ENCODE data around the gene MYMX.

The MYMX gene

DNA sequence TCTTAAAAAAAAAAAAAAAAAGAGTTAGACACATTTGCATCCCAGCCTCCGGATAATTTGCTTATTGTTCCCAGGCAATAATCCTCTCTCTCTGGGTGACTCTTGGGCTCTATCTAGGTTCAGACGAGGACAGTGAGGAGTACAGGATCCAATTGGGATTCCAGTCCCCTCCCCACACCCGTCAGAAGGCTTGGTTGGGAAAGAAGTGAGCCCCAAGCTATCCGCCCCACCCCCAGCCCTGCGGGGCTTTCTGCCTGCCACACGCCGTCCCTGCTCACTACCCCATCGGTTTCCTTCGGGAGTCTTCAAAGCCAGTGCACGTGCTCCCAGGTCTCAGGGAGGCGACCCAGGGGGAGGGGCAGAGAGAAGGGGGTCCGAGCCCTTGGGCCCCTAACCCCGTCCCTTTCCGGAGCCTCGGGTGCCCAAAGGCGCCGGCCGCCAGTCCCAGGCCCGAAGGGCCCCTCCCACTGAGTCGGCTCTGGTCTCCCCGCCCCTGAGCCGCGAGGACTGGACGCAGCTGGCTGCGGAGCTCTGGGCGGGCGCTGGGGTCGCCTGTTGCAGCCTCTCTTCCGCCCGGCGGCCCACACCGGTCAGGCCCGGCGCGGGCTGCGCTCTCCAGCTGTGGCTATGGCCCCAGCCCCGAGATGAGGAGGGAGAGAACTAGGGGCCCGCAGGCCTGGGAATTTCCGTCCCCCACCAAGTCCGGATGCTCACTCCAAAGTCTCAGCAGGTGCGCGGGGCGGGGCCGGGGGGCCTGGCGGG lies 2.5 kb downstream of the MYMX start (continued):
- TF ChIP-seq, protein P1, sequence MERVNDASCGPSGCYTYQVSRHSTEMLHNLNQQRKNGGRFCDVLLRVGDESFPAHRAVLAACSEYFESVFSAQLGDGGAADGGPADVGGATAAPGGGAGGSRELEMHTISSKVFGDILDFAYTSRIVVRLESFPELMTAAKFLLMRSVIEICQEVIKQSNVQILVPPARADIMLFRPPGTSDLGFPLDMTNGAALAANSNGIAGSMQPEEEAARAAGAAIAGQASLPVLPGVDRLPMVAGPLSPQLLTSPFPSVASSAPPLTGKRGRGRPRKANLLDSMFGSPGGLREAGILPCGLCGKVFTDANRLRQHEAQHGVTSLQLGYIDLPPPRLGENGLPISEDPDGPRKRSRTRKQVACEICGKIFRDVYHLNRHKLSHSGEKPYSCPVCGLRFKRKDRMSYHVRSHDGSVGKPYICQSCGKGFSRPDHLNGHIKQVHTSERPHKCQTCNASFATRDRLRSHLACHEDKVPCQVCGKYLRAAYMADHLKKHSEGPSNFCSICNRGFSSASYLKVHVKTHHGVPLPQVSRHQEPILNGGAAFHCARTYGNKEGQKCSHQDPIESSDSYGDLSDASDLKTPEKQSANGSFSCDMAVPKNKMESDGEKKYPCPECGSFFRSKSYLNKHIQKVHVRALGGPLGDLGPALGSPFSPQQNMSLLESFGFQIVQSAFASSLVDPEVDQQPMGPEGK (tag by site-specific recombination; IDR thresholded peaks at IDR 0.05) = peak; percentile 42
- TF ChIP-seq GLIS2 (tag by site-specific recombination; IDR thresholded peaks at IDR 0.05) (peak; percentile 67), TCF7L2 (IDR thresholded peaks at IDR 0.05; ENCODE audit: borderline replicate concordance, low read depth, low read length) (peak; percentile 71; the same call in 1 of the 2 replicates), WT1 (tag by site-specific recombination; IDR thresholded peaks at IDR 0.05) (0 out of 2 replicates have a peak, but pooled peaks have one; percentile 20), ZNF16 (tag by site-specific recombination; IDR thresholded peaks at IDR 0.05; ENCODE audit: low read depth) (no peak), HOXC10 (CRISPR knock-in tag; IDR thresholded peaks at IDR 0.05) (no peak), YY2 (tag by site-specific recombination; IDR thresholded peaks at IDR 0.05) (no peak), ZIC2 (tag by site-specific recombination; IDR thresholded peaks at IDR 0.05) (0 out of 2 replicates have a peak, but pooled peaks have one; percentile 39)
- TF ChIP-seq, protein P2, sequence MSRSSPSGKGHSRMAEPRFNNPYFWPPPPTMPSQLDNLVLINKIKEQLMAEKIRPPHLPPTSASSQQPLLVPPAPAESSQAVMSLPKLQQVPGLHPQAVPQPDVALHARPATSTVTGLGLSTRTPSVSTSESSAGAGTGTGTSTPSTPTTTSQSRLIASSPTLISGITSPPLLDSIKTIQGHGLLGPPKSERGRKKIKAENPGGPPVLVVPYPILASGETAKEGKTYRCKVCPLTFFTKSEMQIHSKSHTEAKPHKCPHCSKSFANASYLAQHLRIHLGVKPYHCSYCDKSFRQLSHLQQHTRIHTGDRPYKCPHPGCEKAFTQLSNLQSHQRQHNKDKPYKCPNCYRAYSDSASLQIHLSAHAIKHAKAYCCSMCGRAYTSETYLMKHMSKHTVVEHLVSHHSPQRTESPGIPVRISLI (tag by site-specific recombination; IDR thresholded peaks at IDR 0.05) = 0 out of 2 replicates have a peak, but pooled peaks have one; percentile 28

GRCh38 chr6:44219815-44220784 lies 3.4 kb downstream of the MYMX start:
- no peak overlapping the region for H3K27ac ChIP-seq (ENCODE audit: extremely low read depth, low read depth, low read length)
- POLR2A ChIA-PET = interaction anchor here (0.6 to 5.7 kb wide), 7 partner anchors 17 to 1104 kb away, joined by 3 to 90 read pairs (median 7); partner anchors contain the start of genes HSP90AB1 and SLC35B2
- H3K36me3 ChIP-seq (ENCODE audit: control insufficient read depth in 2 of 2, insufficient read depth in 1 of 2, low read length in 2 of 2) = no peaks in the 10 kb centered on the region
- CTCF ChIA-PET = interaction anchor here (0.9 to 11.1 kb wide), 3 partner anchors 16 to 62 kb away, joined by 5 to 148 read pairs (median 13); no protein-coding TSS in a partner anchor
- H3K4me3 ChIP-seq (ENCODE audit: low read depth, low read length) = peak overlapping the region; percentile 48
- H3K4me1 ChIP-seq (ENCODE audit: control insufficient read depth, insufficient read depth, low read length) = peaks cover 14% of the 10 kb centered on the region
- no peak for TF ChIP-seq ZNF174 (tag by site-specific recombination; IDR thresholded peaks at IDR 0.05)
- TF ChIP-seq ZNF76 (tag by site-specific recombination; IDR thresholded peaks at IDR 0.05; ENCODE audit: borderline replicate concordance, low read depth) = no peak
- peak; percentile 40; the same call in 1 of the 2 replicates for TF ChIP-seq KLF1 (tag by site-specific recombination; IDR thresholded peaks at IDR 0.05)
- no peaks in the 10 kb centered on the region for H3K9me3 ChIP-seq (ENCODE audit: control insufficient read depth, insufficient read depth, low read depth, low read length)

- peaks cover 19% of the 10 kb centered on the region for H3K4me1 ChIP-seq (ENCODE audit: control insufficient read depth, insufficient read depth, low read length)
- ChIA-PET POLR2A (interaction anchor here (1.2 to 5.7 kb wide), 3 partner anchors 26 to 36 kb away, joined by 3 to 90 read pairs (median 9); partner anchors contain the start of gene HSP90AB1), CTCF (interaction anchor here (0.6 to 11.1 kb wide), 7 partner anchors 15 to 48 kb away, joined by 3 to 148 read pairs (median 4); partner anchors contain the start of gene HSP90AB1)
- no peak overlapping the region for H3K4me3 ChIP-seq (ENCODE audit: low read depth, low read length)
- TF ChIP-seq ZNF121 (tag by site-specific recombination; IDR thresholded peaks at IDR 0.05) (peak; percentile 99), ZNF366 (tag by site-specific recombination; conservative IDR thresholded peaks at IDR 0.05) (no peak)
- peak overlapping the region; percentile 60 for H3K27ac ChIP-seq (ENCODE audit: extremely low read depth, low read depth, low read length)
- no peaks in the 10 kb centered on the region for H3K36me3 ChIP-seq (ENCODE audit: control insufficient read depth in 2 of 2, insufficient read depth in 1 of 2, low read length in 2 of 2)
- no peaks in the 10 kb centered on the region for H3K9me3 ChIP-seq (ENCODE audit: control insufficient read depth, insufficient read depth, low read depth, low read length)
Observed at GRCh38 chr6:44220913-44221290, 4.2 kb downstream of the MYMX start.

Data from HEK293 (cell line).